NCI-H2227 treated with DMSO at 0.1 percent for 48 hours (cell line): Measurements from ENCODE around the gene AGFG2.

Experiments used
- DNase-seq: peaks from one replicate; lab custom pipeline; 2025; lab: John Stamatoyannopoulos, UW

The AGFG2 gene

DNA sequence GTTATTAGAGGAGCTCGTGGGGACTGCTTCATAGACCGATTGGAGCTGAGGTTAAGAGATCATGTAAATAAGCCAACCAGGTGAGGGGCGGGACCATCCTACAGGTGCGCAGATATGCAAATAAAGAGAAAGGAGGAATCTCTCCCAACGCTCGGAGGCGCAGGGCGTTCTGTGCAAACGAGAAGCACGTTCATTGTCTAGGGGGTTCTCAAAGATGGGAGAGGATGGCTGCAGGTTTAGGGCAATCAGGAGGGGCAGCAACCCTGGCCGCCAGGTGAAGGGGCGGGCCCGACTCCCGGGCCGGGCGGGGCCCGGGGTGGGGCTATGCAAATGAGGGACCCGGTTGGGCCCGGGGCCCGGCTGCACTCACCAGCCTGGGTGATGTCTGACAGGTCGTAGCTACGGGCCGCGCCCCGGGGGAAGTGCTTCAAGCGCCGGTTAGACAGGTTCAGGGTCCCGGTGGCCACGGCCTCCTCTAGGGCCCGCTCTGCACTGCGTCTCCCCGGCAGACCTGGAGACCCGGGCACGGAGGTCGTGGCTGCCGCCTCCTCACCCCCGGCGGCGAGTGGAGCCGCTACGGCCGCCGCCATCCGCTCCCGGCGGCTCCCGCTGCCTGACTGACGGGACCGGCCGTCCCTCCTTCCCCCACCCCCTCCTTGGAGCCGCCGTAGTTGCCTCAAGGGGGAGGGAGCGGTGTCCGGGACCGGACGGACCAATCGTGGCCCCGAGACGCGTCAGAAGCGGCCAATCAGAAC lies 46.7 kb downstream of the AGFG2 start, which contains the start of gene LRCH4:
Gene LRCH4 (minus strand): TSS at position 619 of the 755 bp plus-strand sequence. CDS start 29 bp downstream, at position 590.
- no peak for DNase-seq

GRCh38 chr7:100586266-100587025 lies 47.4 kb downstream of the AGFG2 start, which contains the start of gene FBXO24:
FBXO24 (plus strand) TSS chr7:100586328; CDS start chr7:100586626, 298 bp downstream.
- DNase-seq: peak; percentile 99

DNA sequence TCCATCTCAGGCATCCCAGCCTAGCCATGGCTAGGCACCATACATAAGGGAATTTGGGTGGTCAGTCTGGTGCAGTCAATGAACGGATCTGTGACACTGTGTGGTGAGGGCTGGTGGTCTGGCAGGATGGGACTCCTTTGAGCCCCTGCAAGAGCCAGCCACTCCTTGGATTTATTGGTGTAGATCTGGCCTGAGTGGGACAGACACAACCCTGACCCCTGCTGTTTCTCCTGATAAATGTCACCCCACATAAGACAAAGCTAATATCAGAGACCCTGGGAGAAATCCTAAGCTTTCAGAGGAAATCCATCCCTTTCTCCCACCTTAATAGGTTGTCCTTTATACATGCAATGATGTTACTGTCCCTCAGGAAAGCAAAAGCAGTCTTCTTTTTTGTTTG lies 49.4 kb downstream of the AGFG2 start:
- no peak for DNase-seq

GRCh38 chr7:100589341-100589947 lies 50.4 kb downstream of the AGFG2 start:
- no peak for DNase-seq

DNA sequence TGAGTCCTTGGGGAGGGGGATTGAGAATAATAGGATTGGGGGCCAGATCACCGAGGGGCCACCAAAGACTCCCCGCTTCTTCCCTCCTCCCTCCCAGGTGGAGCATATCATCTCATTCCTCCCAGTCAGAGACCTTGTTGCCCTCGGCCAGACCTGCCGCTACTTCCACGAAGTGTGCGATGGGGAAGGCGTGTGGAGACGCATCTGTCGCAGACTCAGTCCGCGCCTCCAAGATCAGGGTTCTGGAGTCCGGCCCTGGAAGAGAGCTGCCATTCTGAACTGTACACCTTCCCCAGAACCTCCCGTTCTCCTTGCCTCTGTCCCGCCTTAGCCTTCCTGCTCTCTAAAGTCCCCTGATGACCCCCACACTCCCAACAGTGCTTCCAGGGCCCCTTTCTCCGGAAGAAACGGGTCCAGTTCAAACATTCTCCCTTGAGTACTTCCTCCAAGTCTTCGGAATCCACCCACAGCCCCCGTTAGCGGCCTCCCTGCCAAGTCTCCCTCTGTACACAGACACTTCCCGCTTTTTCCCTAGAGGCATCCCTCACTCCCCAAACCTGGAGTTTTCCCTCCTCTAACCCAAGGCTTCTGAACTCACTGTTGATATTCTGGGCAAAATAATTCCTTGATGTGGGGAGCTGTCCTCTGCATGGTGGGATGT lies 51.2 kb downstream of the AGFG2 start:
- no peak for DNase-seq

DNA sequence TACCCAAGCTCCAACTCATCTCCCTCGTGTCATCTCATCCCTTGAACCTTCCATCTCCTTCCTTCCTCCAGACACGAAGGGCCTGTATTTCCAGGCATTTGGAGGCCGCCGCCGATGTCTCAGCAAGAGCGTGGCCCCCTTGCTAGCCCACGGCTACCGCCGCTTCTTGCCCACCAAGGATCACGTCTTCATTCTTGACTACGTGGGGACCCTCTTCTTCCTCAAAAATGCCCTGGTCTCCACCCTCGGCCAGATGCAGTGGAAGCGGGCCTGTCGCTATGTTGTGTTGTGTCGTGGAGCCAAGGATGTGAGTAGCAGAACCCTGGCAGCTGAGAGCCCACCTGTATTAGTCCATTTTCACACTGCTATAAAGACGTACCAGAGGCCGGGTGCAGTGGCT lies 52.6 kb downstream of the AGFG2 start:
- no peak for DNase-seq

DNA sequence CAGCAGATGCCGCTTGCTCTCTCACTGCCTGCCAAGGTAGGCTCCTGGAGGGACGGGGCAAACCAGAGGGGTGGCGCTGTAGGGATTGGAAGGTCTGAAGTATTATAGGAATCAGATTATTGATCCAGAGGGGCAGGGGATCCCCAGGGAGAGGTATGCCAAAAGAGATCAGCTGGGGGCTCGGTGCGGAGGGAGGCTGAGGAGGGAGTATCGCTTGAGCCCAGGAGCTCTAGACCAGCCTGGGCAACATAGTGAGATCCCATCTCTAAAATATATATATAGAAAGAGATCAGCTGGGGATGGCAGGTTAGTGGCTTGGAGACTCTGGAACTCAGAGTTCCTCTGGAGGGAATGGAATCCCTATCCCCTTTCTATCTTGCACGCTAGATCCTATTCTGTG lies 56.2 kb downstream of the AGFG2 start:
- no peak for DNase-seq

- DNase-seq: no peak
These were observed 59.4 kb downstream of the AGFG2 start for GRCh38 chr7:100598425-100598824.

- DNase-seq: no peak
These were observed 61.1 kb downstream of the AGFG2 start for GRCh38 chr7:100599911-100600729.

GRCh38 chr7:100600730-100601038 lies 61.7 kb downstream of the AGFG2 start:
- DNase-seq: no peak

GRCh38 chr7:100602889-100603725 lies 64.1 kb downstream of the AGFG2 start:
- peak; percentile 8 for DNase-seq

DNA sequence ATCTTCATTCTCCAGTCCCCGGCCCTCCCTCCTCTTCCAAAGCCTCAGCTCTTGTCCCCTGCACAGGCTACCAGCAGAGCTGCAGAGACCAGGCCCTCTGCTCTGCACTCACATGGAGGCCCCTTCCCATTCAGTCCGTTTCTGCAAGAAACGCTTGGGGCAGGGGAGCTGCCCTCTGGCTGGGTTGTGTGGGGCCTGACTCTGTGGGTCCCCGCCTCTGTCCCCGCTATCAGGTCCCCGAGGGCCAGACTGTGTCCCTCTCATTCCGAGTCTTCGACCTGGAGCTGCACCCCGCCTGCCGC lies 64.7 kb downstream of the AGFG2 start:
- peak; percentile 34 for DNase-seq

GRCh38 chr7:100604028-100604975 lies 65.3 kb downstream of the AGFG2 start:
- peak; percentile 34 for DNase-seq

DNA sequence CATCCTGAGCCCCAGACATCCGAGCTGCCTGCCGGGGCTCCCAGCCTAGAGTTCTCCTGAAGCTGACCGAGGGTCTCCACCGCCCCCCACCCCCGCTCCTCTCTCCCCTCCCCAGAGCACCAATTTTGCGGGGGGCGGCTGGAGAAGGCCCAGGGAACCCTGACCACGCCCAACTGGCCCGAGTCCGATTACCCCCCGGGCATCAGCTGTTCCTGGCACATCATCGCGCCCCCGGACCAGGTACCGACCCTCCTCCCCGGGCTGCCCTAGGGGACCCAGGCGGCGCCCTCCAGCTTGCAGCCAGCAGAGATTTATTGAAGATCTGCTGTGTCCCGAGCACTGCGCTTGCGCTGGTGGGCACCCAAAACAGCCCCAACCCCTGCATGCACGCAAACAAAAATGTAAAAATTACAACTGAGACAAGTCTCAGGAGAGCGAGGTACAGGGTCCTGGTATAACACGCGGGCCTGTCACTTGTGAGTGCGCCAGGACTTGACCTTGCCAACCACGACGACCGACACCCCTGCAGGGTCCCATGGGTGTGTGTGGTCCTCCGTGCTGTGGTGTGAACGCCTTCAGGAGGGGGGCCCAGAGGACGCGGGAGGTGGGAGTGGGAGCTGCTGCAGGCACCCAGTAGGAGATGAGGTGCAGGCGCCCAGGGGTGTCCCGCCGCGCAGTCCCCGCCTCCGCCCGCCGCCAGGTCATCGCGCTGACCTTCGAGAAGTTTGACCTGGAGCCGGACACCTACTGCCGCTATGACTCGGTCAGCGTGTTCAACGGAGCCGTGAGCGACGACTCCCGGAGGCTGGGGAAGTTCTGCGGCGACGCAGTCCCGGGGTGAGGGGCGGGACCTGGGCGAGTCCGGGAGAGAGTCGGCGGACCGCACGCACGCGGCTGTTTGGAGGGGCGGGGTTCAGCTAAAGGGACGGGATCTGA lies 66.2 kb downstream of the AGFG2 start:
- no peak for DNase-seq

DNA sequence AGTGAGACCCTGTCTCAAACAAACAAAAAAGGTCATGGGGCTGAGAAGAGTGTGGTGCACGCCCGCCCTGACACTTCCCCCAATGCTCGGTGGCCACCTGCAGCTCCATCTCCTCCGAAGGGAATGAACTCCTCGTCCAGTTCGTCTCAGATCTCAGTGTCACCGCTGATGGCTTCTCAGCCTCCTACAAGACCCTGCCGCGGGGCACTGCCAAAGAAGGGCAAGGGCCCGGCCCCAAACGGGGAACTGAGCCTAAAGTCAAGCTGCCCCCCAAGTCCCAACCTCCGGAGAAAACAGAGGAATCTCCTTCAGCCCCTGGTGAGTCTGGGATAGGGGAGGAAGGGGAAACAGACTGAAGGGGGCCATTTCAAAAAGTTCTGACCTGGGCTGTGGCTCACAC lies 67.3 kb downstream of the AGFG2 start:
- DNase-seq: no peak

- DNase-seq: no peak
These were observed 68.1 kb downstream of the AGFG2 start for GRCh38 chr7:100607111-100607510.

DNA sequence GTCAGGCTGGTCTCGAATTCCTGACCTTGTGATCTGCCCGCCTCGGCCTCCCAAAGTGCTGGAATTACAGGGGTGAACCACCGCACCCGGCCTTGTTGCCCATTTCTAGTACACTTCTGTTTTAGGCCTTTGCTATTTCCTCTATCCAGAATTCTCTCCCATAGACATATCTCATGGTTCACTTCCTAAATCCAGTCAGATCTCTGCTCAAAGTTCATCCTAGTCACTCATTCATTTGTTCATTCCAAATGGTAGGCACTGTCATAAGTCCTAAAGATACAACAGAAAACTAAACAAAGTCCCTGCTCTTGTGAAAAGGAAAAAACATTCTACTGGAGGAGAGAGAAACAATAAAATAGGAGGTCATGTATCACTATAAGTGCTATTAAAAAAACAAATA lies 71.0 kb downstream of the AGFG2 start:
- DNase-seq: no peak

DNA sequence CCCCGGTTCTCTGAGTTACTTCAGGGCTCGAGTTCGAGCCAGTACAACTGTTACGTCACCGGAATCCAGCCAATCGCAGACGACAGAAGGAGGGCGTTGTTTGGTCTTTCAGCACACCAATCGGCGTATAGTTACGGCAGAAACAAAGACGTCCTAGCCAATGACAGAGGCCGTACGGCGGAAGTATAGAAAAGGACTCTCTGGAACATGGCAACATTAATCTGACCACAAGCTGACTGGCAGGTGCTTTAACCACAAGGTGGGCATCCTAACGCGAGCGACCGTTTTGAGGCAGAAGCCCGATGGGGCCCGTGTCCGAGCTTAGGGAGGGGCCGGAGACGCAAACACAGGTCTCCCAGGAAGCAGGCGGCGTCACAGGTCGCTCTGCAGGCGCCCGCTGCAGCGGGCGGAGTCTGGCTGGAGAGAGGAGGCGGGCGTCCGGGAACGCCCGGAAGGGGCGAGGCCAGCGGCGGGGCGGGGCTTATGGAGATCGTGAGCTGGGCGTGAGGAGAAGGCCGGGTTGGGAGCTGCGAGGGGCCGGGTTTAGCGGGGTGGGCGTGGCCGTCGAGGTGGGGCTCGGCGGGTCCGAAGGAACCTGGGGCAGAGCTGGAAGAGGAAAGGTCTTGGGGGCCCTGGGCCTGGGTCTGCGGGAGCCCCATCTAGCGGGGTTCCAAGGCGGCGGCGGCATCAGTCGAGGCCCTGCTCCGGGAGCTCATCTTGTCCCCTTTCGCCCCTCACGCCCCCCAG lies 73.2 kb downstream of the AGFG2 start, which contains the start of gene MOSPD3:
Gene MOSPD3 (plus strand): TSS at position 558 of the 747 bp plus-strand sequence. CDS start 252 bp downstream, outside the sequence.
- DNase-seq: peak; percentile 100
